Measurements from ENCODE around the gene PYDC1. TPM values are rescaled to one million over a fixed set of nuclear protein-coding genes. Genes with fewer than 3 reads are reported as not detected.

PYDC1 gene
- total and polyA plus RNA-seq, 10 of the 15 experiments (the other 5 are each of a cell fraction or from before 2014, with no cell fraction given): not detected

DNA sequence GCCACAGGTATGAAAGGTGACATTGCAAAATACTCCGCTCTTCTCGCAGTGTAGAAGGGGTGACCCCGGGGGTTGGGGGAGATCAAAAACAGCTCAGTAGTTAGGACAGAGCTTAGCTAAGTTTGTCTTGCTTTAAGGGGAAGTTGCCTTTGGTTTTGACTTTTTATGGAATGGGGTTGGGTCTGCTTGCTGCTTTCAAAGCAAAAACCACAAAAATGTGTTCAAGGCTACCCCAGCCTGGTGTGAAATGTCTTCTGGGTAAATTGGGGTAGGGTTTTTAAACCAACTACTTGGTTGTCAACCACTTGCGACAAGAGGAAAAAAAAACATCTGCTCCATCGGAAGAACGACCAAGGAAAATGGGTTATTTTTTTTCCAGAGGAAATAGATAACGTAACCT, 30.8 kb downstream of the PYDC1 start:
- no peak overlapping the region for H3K27ac ChIP-seq (ENCODE audit: control insufficient read depth, insufficient read depth)
- H3K4me2 ChIP-seq (ENCODE audit: control insufficient read depth, insufficient read depth): no peak overlapping the region
- POLR2A ChIA-PET: interaction anchor here (1.8 kb wide), 1 partner anchor 12 kb away, joined by 6 read pairs; no protein-coding TSS in a partner anchor
- no peak for ATAC-seq
- H3K9me3 ChIP-seq (replicated peaks; ENCODE audit: control insufficient read depth, insufficient read depth, low read length): no peaks in the 10 kb centered on the region
- FAIRE-seq: no peak
- H3K4me3 ChIP-seq: no peak overlapping the region; the same call in 1 of the 2 replicates
- H2AFZ ChIP-seq (ENCODE audit: control insufficient read depth, low read depth, low read length): no peak overlapping the region
- H4K20me1 ChIP-seq (ENCODE audit: control insufficient read depth, insufficient read depth): peaks cover 24% of the 10 kb centered on the region
- RAD21 ChIA-PET (ENCODE audit: unreplicated experiment): interaction anchor here (2.1 kb wide), 1 partner anchor 16 kb away, joined by 8 read pairs; the partner anchor contains the start of gene PYCARD
- in situ Hi-C loops (cut with MboI) (no loop called here), intact Hi-C loops (cut with micrococcal nuclease; ENCODE audit: unreplicated experiment) (loop anchor here (10.0 kb wide), 1 partner anchor 689 kb away; the partner anchor contains the start of gene ZNF267)
- peaks cover 73% of the 10 kb centered on the region for H3K79me2 ChIP-seq (ENCODE audit: control insufficient read depth, insufficient read depth, low read length)
- no peak for DNase-seq (ENCODE audit: low read depth, low spot score)
- H3K9ac ChIP-seq (ENCODE audit: control insufficient read depth, insufficient read depth, low read length): no peak overlapping the region
- WGBS (ENCODE audit: insufficient coverage, insufficient replicate concordance, low lambda C conversion rate, missing lambda C conversion rate): 96% methylated on average over 7 of the region's 7 CpGs
- no peaks in the 10 kb centered on the region for H3K27me3 ChIP-seq (replicated peaks in 1 of 2; ENCODE audit: control insufficient read depth in 2 of 2, insufficient read depth in 2 of 2, low read length in 1 of 2)
- CTCF ChIA-PET: interaction anchor here (1.4 kb wide), 1 partner anchor 44 kb away, joined by 3 read pairs; no protein-coding TSS in a partner anchor
- SMC1A ChIA-PET (ENCODE audit: uncharacterized antibody, unreplicated experiment): interaction anchor here (0.9 kb wide), 1 partner anchor 11 kb away, joined by 3 read pairs; no protein-coding TSS in a partner anchor
- BruUV-seq (replicated peaks): no TSS peak
- H3K4me1 ChIP-seq (ENCODE audit: control insufficient read depth, insufficient read depth, low read length): no peaks in the 10 kb centered on the region; the same call in 1 of the 2 replicates
- TF ChIP-seq NFIC (IDR thresholded peaks at IDR 0.05; ENCODE audit: low read depth, low read length): no peak
- TF ChIP-seq ZBED1 (IDR thresholded peaks at IDR 0.05; ENCODE audit: borderline replicate concordance): no peak
- TF ChIP-seq KAT2A (conservative IDR thresholded peaks at IDR 0.05; ENCODE audit: control insufficient read depth, low read depth, low read length): no peak
- no peak for TF ChIP-seq ZNF622 (IDR thresholded peaks at IDR 0.05)
- TF ChIP-seq, protein P1, sequence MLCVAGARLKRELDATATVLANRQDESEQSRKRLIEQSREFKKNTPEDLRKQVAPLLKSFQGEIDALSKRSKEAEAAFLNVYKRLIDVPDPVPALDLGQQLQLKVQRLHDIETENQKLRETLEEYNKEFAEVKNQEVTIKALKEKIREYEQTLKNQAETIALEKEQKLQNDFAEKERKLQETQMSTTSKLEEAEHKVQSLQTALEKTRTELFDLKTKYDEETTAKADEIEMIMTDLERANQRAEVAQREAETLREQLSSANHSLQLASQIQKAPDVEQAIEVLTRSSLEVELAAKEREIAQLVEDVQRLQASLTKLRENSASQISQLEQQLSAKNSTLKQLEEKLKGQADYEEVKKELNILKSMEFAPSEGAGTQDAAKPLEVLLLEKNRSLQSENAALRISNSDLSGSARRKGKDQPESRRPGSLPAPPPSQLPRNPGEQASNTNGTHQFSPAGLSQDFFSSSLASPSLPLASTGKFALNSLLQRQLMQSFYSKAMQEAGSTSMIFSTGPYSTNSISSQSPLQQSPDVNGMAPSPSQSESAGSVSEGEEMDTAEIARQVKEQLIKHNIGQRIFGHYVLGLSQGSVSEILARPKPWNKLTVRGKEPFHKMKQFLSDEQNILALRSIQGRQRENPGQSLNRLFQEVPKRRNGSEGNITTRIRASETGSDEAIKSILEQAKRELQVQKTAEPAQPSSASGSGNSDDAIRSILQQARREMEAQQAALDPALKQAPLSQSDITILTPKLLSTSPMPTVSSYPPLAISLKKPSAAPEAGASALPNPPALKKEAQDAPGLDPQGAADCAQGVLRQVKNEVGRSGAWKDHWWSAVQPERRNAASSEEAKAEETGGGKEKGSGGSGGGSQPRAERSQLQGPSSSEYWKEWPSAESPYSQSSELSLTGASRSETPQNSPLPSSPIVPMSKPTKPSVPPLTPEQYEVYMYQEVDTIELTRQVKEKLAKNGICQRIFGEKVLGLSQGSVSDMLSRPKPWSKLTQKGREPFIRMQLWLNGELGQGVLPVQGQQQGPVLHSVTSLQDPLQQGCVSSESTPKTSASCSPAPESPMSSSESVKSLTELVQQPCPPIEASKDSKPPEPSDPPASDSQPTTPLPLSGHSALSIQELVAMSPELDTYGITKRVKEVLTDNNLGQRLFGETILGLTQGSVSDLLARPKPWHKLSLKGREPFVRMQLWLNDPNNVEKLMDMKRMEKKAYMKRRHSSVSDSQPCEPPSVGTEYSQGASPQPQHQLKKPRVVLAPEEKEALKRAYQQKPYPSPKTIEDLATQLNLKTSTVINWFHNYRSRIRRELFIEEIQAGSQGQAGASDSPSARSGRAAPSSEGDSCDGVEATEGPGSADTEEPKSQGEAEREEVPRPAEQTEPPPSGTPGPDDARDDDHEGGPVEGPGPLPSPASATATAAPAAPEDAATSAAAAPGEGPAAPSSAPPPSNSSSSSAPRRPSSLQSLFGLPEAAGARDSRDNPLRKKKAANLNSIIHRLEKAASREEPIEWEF (IDR thresholded peaks at IDR 0.05; ENCODE audit: insufficient replicate concordance, low read depth, low read length): no peak
- TF ChIP-seq MTA3 (IDR thresholded peaks at IDR 0.05; ENCODE audit: borderline replicate concordance, low read length): no peak
- TF ChIP-seq PAX5 (IDR thresholded peaks at IDR 0.05; ENCODE audit: borderline replicate concordance, low read depth, low read length): no peak
- no peak for TF ChIP-seq JUNB (IDR thresholded peaks at IDR 0.05)
- TF ChIP-seq WRNIP1 (IDR thresholded peaks at IDR 0.05; ENCODE audit: borderline replicate concordance, low read depth, low read length): no peak
- no peak for TF ChIP-seq IKZF1 (conservative IDR thresholded peaks at IDR 0.05)
- no peak for TF ChIP-seq NKRF (conservative IDR thresholded peaks at IDR 0.05)
- no peak for TF ChIP-seq HCFC1 (IDR thresholded peaks at IDR 0.05; ENCODE audit: low read length)
- TF ChIP-seq ZNF217 (IDR thresholded peaks at IDR 0.05): no peak
- TF ChIP-seq, protein P2, sequence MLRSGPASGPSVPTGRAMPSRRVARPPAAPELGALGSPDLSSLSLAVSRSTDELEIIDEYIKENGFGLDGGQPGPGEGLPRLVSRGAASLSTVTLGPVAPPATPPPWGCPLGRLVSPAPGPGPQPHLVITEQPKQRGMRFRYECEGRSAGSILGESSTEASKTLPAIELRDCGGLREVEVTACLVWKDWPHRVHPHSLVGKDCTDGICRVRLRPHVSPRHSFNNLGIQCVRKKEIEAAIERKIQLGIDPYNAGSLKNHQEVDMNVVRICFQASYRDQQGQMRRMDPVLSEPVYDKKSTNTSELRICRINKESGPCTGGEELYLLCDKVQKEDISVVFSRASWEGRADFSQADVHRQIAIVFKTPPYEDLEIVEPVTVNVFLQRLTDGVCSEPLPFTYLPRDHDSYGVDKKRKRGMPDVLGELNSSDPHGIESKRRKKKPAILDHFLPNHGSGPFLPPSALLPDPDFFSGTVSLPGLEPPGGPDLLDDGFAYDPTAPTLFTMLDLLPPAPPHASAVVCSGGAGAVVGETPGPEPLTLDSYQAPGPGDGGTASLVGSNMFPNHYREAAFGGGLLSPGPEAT (IDR thresholded peaks at IDR 0.05; ENCODE audit: low read depth): no peak
- TF ChIP-seq STAT3 (IDR thresholded peaks at IDR 0.05; ENCODE audit: low read depth, low read length): no peak
- no peak for TF ChIP-seq TCF3 (IDR thresholded peaks at IDR 0.05; ENCODE audit: borderline replicate concordance, insufficient read depth, low read depth, low read length)
- peaks cover 40 to 66% of the 10 kb centered on the region in 2 experiments for H3K36me3 ChIP-seq (ENCODE audit: control insufficient read depth in 2 of 2, insufficient read depth in 2 of 2, low read length in 1 of 2)

Data from GM12878 (cell line).